Measurements from ENCODE around the gene MACO1.

- TF ChIP-seq CTCF (IDR thresholded peaks at IDR 0.05) (peak; percentile 85), ZFX (IDR thresholded peaks at IDR 0.05; ENCODE audit: borderline replicate concordance) (no peak)
Measured at GRCh38 chr1:25520446-25521061, 89.9 kb downstream of the MACO1 start.

All from 22Rv1 (cell line).